Measurements from ENCODE around the gene DNM1.

The DNM1 gene

DNA sequence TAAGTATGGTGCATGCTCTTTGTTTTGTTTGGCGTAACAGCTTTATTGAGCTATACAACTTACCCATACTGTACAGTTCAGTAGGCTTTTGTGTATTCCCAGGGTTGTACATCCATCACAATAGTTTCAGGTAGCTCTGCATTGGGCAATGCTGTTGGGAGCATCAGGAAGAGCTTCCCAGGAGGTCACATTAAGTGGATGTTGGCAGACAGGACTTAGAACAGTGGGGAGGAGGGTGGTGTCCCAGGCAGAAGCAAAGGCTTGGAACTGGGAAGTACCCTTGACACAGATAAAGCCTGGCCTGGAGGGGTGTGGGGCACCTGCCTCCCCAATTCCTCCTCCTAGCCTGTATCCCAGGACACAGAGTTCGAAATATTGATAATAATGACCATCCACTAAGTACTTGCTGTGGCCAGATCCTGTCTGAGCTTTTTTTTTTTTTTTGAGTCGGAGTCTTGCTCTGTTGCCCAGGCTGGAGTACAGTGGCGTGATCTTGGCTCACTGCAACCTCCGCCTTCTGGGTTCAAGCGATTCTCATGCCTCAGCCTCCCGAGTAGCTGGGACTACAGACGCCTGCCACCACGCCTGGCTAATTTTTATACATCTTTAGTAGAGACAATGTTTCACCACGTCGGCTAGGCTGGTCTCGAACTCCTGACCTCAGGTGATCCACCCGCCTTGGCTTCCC lies 41.8 kb upstream of the DNM1 start:
- TF ChIP-seq, protein P1, sequence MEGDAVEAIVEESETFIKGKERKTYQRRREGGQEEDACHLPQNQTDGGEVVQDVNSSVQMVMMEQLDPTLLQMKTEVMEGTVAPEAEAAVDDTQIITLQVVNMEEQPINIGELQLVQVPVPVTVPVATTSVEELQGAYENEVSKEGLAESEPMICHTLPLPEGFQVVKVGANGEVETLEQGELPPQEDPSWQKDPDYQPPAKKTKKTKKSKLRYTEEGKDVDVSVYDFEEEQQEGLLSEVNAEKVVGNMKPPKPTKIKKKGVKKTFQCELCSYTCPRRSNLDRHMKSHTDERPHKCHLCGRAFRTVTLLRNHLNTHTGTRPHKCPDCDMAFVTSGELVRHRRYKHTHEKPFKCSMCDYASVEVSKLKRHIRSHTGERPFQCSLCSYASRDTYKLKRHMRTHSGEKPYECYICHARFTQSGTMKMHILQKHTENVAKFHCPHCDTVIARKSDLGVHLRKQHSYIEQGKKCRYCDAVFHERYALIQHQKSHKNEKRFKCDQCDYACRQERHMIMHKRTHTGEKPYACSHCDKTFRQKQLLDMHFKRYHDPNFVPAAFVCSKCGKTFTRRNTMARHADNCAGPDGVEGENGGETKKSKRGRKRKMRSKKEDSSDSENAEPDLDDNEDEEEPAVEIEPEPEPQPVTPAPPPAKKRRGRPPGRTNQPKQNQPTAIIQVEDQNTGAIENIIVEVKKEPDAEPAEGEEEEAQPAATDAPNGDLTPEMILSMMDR (IDR thresholded peaks at IDR 0.05; ENCODE audit: extremely low read depth, insufficient read depth, missing control alignments) = no peak
- in situ Hi-C loops (cut with MboI; ENCODE audit: low pct_unique_long_range_greater_than_20kb, low sequenced_read_pairs, unreplicated experiment) = no loop called here
- no peak for DNase-seq (ENCODE audit: low spot score)

DNA sequence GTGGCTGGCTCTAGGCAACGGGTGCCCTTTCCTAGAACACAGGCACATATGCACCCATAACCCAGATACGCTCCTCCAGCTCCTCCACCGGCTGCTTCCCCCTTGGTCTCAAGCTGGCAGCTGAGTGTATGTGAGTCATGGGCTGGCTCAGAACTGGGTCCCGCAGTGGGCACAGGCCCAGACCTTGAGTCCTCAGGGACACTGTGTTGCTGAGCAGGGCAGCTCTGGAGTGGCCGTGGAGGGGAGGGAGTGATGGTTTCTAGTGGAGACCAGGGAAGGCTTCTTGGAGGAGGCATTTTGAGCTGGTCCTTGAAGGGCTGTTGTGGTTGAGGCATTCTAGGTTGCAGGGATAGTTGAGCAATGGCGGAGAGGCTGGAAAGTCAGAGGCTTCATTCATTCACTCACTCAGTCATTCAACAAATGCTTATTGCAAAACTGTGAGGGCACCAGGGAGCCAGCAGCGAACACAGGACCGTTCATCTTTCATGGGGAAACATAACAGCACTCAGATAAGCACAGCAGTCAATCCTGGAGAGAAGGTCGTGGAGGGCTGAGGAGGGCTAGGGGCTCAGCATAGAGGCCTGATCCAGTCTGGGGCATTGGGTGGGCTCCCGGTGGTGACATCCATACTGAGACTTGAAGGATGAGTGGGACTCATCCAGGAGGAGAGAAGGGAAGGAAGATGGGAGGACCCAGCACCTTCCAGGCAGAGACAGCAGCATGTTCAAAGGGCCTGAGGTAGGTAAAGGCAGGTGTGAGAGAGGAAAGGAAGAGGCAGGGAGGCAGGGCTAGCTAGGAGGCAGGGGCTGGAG lies 40.8 kb upstream of the DNM1 start:
- no peak for DNase-seq (ENCODE audit: low spot score)

DNA sequence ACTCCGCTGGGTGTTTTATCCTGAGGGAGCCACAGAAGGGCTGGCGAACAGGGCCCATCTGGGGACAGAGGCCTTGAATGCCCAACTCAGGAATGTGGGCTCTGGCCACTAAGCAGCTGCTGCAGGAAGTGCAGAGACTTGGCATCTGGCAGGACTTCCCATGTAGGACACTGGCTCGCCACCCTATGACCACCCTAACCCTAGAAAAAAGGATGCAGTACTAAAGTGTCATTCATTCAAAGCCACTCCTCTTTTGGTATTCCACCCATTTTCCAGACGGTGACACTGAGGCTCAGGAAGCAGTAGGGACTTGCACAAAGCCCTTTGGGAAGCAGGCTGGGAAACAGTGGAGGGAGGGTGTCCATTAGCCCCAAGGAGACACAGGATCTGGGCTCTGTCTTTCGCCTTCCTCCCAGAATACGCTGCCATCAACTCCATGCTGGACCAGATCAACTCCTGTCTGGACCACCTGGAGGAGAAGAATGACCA lies 40.1 kb upstream of the DNM1 start:
- in situ Hi-C loops (cut with MboI; ENCODE audit: low pct_unique_long_range_greater_than_20kb, low sequenced_read_pairs, unreplicated experiment) = no loop called here
- TF ChIP-seq, protein P1 (IDR thresholded peaks at IDR 0.05; ENCODE audit: extremely low read depth, insufficient read depth, missing control alignments) = no peak
- DNase-seq (ENCODE audit: low spot score) = no peak

More for the DNA sequence above, 40.8 kb upstream of the DNM1 start:
- TF ChIP-seq, protein P1 (IDR thresholded peaks at IDR 0.05; ENCODE audit: extremely low read depth, insufficient read depth, missing control alignments) = no peak
- in situ Hi-C loops (cut with MboI; ENCODE audit: low pct_unique_long_range_greater_than_20kb, low sequenced_read_pairs, unreplicated experiment) = no loop called here

DNA sequence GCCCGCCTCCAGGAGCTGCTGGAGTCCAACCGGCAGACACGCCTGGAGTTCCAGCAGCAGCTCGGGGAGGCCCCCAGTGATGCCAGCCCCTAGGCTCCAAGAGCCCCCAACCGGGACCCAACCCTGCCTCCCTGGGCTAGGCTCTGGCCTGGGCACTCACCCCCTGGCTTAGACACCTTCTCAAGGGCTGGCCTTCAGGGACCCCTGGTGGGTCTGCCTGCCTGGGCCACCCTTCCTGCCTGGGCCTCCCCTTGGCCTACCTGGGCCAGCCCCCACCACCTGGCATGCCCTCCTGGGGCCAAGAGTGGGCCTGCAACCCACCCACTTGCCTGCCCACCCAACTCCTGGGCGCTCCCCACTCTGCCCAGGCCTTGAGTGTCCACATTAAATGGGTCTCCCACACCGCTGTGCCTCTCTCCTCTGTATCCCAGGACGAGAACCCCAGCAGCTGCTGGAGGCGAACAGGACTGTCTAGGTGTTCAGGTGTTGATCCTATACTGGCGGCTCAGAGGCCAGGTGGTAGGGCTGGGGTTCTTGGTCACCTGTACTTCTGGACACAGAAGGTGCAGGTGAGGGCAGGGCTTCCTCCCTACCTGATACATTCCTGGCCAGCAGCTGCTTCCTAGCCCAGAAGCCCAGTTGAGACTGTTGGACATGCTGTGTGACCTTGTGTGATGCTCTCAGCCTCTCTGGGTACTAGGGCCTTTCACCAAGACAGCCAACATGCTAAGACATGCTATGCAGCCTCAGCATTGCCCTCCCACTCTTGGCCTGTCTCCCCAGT lies 39.5 kb upstream of the DNM1 start:
- TF ChIP-seq, protein P1 (IDR thresholded peaks at IDR 0.05; ENCODE audit: extremely low read depth, insufficient read depth, missing control alignments) = no peak
- DNase-seq (ENCODE audit: low spot score) = no peak
- in situ Hi-C loops (cut with MboI; ENCODE audit: low pct_unique_long_range_greater_than_20kb, low sequenced_read_pairs, unreplicated experiment) = no loop called here

DNA sequence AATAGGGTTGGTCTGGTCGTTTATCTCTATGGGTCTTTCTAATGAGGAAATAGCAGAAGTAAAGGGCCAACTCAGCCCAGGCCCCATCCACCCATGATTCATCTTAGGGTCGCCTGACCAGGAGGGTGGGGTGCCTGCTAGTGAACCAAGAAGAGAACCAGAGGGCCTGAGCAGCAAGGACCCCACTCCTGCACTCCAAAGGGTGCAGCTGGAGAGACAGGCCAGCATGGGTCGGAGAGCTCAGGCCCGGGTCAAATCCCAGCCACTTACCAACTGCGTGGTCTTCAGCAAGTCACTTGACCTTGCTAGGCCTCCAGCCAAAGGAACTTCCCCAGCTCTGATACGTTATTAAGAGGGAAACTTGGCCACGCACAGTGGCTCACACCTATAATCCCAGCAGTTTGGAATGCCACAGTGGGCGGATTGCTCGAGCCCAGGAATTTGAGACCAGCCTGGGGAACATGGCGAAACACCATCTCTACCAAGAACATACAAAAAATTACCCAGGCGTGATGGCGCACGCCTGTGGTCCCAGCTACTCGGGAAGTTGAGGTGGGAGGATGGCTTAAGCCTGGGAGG lies 38.8 kb upstream of the DNM1 start:
- TF ChIP-seq, protein P1 (IDR thresholded peaks at IDR 0.05; ENCODE audit: extremely low read depth, insufficient read depth, missing control alignments) = no peak
- in situ Hi-C loops (cut with MboI; ENCODE audit: low pct_unique_long_range_greater_than_20kb, low sequenced_read_pairs, unreplicated experiment) = no loop called here
- no peak for DNase-seq (ENCODE audit: low spot score)

DNA sequence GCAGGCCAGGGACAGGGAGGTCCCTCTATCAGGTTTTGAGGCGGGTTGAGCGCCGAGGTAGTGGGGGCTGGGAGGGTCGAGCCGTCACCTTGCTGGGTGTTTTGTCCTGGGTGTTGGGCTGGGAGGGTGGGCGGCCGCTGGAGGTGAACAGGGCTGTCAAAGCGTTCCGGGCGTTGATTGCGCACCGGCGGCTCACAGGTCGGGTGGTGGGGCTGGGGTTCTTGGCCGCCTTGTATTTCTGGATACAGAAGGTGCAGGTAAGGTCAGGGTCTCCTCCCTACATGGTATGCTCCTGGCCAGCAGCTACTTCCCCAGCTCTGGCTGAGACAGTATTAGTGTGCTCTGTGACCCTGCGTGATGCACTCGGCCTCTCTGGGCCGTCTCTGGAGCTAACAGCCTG lies 37.0 kb upstream of the DNM1 start:
- in situ Hi-C loops (cut with MboI; ENCODE audit: low pct_unique_long_range_greater_than_20kb, low sequenced_read_pairs, unreplicated experiment) = no loop called here
- TF ChIP-seq, protein P1 (IDR thresholded peaks at IDR 0.05; ENCODE audit: extremely low read depth, insufficient read depth, missing control alignments) = no peak
- DNase-seq (ENCODE audit: low spot score) = no peak

Data from GM13977 (cell line).